Sigmoid colon (tissue), 4 donors: Measurements from ENCODE around the gene IFT43.

Experiments
- CTCF ChIP-seq, 4 experiments: fragments of 450-650 bp in 3 of 4; fragments of 200-600 bp in 1 of 4; IDR thresholded peaks; one replicate each; pipeline ENCODE4 v1.5.1; 2016 to 2019; ENCODE audit warnings: antibody characterized with exemption in 4 of 4, mild to moderate bottlenecking in 3 of 4, moderate library complexity in 2 of 4
- EP300 ChIP-seq, 4 donors: sonication (generic); formaldehyde crosslinking; IDR thresholded peaks; one replicate each; pipeline ENCODE4 v1.6.1; 2017; ENCODE audit warnings: antibody characterized with exemption in 4 of 4
- POLR2AphosphoS5 ChIP-seq, 4 donors: sonication (generic); formaldehyde crosslinking; IDR thresholded peaks; one replicate each; pipeline ENCODE4 v1.6.1; 2017; ENCODE audit warnings: antibody characterized with exemption in 4 of 4

GRCh38 chr14:75995372-75996041 lies 9.9 kb downstream of the IFT43 start:
- peak in 1 of 4 donors; percentile 21 for TF ChIP-seq EP300 (IDR thresholded peaks at IDR 0.05)
- no peak for TF ChIP-seq CTCF (IDR thresholded peaks at IDR 0.05)
- TF ChIP-seq POLR2AphosphoS5 (IDR thresholded peaks at IDR 0.05): peak in 3 of 4 donors; percentile 51 to 53 (median 52)
